BE2C (cell line): ENCODE results near the gene NBAS.

ENCODE experiments used
- DNase-seq: peaks from one replicate; pipeline ENCODE4 v3.0.0-alpha.2; 2020
- H3K27me3 ChIP-seq: fragments of 250-450 bp; sonication (Bioruptor Pico); 2 replicates; pipeline ENCODE4 v1.5.1; 2020; ENCODE audit warnings: mild to moderate bottlenecking
- H3K36me3 ChIP-seq: fragments of 250-450 bp; sonication (Bioruptor Pico); 2 replicates; pipeline ENCODE4 v1.5.1; 2020; ENCODE audit warnings: mild to moderate bottlenecking
- H3K4me1 ChIP-seq: fragments of 250-450 bp; sonication (Bioruptor Pico); 2 replicates; pipeline ENCODE4 v1.5.1; 2020
- H3K4me3 ChIP-seq: 2 replicates; pipeline ENCODE4 v1.5.1; 2011; ENCODE audit warnings: low read depth, low read length
- H3K9me3 ChIP-seq: fragments of 250-450 bp; sonication (Bioruptor Pico); 2 replicates; pipeline ENCODE4 v1.5.1; 2020
- CTCF ChIP-seq: IDR thresholded peaks from 2 replicates; pipeline ENCODE4 v1.5.1; 2012; ENCODE audit warnings: mild to moderate bottlenecking, low read depth, low read length

The NBAS gene

GRCh38 chr2:15298770-15299169, 262.4 kb downstream of the NBAS start:
- peaks cover 3% of the 10 kb centered on the region; the same call in 1 of the 2 replicates for H3K36me3 ChIP-seq
- no peak for TF ChIP-seq CTCF

GRCh38 chr2:15293262-15293937, 267.7 kb downstream of the NBAS start:
- Histone ChIP-seq H3K4me3 (no peak overlapping the region), H3K9me3 (no peaks in the 10 kb centered on the region), H3K36me3 (no peaks in the 10 kb centered on the region), H3K4me1 (no peaks in the 10 kb centered on the region), H3K27me3 (no peaks in the 10 kb centered on the region)
- DNase-seq, result no peak
- TF ChIP-seq CTCF, result no peak

More at GRCh38 chr2:15298770-15299169, 262.4 kb downstream of the NBAS start:
- no peak for DNase-seq
- Histone ChIP-seq H3K9me3 (no peaks in the 10 kb centered on the region), H3K4me1 (peaks cover 8% of the 10 kb centered on the region), H3K4me3 (no peak overlapping the region), H3K27me3 (no peaks in the 10 kb centered on the region)

- DNase-seq, result no peak
- no peak for TF ChIP-seq CTCF
- Histone ChIP-seq H3K9me3 (no peaks in the 10 kb centered on the region), H3K4me3 (no peak overlapping the region), H3K4me1 (no peaks in the 10 kb centered on the region), H3K27me3 (no peaks in the 10 kb centered on the region), H3K36me3 (peaks cover 4% of the 10 kb centered on the region; the same call in 1 of the 2 replicates)
Measured at GRCh38 chr2:15287447-15288184, 273.5 kb downstream of the NBAS start.

- no peak overlapping the region for H3K4me3 ChIP-seq
- no peaks in the 10 kb centered on the region for H3K9me3 ChIP-seq
- peaks cover 4% of the 10 kb centered on the region; the same call in 1 of the 2 replicates for H3K36me3 ChIP-seq
- H3K27me3 ChIP-seq, result no peaks in the 10 kb centered on the region
- TF ChIP-seq CTCF, result no peak
- DNase-seq, result no peak
- H3K4me1 ChIP-seq, result no peaks in the 10 kb centered on the region
Measured at GRCh38 chr2:15284614-15285013, 276.5 kb downstream of the NBAS start.

- no peaks in the 10 kb centered on the region for H3K4me1 ChIP-seq
- DNase-seq, result no peak
- TF ChIP-seq CTCF, result no peak
- peaks cover 4% of the 10 kb centered on the region; the same call in 1 of the 2 replicates for H3K36me3 ChIP-seq
- H3K27me3 ChIP-seq, result no peaks in the 10 kb centered on the region
- no peaks in the 10 kb centered on the region for H3K9me3 ChIP-seq
- no peak overlapping the region for H3K4me3 ChIP-seq
Measured at GRCh38 chr2:15281681-15282080, 279.5 kb downstream of the NBAS start.
